H9 (cell line): ENCODE data around the gene CYP2W1. TPM values are rescaled to one million over a fixed set of nuclear protein-coding genes. Genes with fewer than 3 reads are reported as not detected.

Experiments used
- DNase-seq: peaks from one replicate; pipeline ENCODE4 v3.0.0-alpha.2; 2017
- H2AFZ ChIP-seq: one replicate; pipeline ENCODE4 v1.6.1; 2013; ENCODE audit warnings: mild to moderate bottlenecking, low read length, control low read depth, moderate library complexity
- H2AK5ac ChIP-seq: 2 replicates; pipeline ENCODE4 v1.6.1; 2013; ENCODE audit warnings: low read length, control low read depth, mixed read lengths; ENCODE audit not compliant: insufficient read length
- H2BK120ac ChIP-seq: one replicate; pipeline ENCODE4 v1.6.1; 2013; ENCODE audit warnings: low read depth, mild to moderate bottlenecking, low read length, control low read depth, inconsistent platforms; ENCODE audit not compliant: poor library complexity, severe bottlenecking
- H2BK12ac ChIP-seq: 2 replicates; pipeline ENCODE4 v1.6.1; 2013; ENCODE audit warnings: low read length, control low read depth, mixed read lengths, low read depth; ENCODE audit not compliant: insufficient read length
- H2BK15ac ChIP-seq: 2 replicates; pipeline ENCODE4 v1.6.1; 2013; ENCODE audit warnings: low read depth, low read length, control low read depth
- H2BK20ac ChIP-seq: one replicate; pipeline ENCODE4 v1.6.1; 2013; ENCODE audit warnings: low read depth, mild to moderate bottlenecking, low read length, control low read depth, inconsistent platforms; ENCODE audit not compliant: poor library complexity, severe bottlenecking
- H2BK5ac ChIP-seq: 2 replicates; pipeline ENCODE4 v1.6.1; 2013; ENCODE audit warnings: low read length, control low read depth, mixed read lengths; ENCODE audit not compliant: insufficient read length
- H3K14ac ChIP-seq: 2 replicates; pipeline ENCODE4 v1.6.1; 2013; ENCODE audit warnings: low read length, control low read depth; ENCODE audit not compliant: insufficient read depth
- H3K18ac ChIP-seq: 2 replicates; pipeline ENCODE4 v1.6.1; 2013; ENCODE audit warnings: low read depth, mild to moderate bottlenecking, mixed read lengths, low read length, control low read depth; ENCODE audit not compliant: insufficient read length
- H3K23ac ChIP-seq: 2 replicates; pipeline ENCODE4 v1.6.1; 2013; ENCODE audit warnings: low read length, control low read depth, mixed read lengths, low read depth; ENCODE audit not compliant: insufficient read length
- H3K23me2 ChIP-seq: 2 replicates; pipeline ENCODE4 v1.6.1; 2013; ENCODE audit warnings: low read depth, mild to moderate bottlenecking, mixed read lengths, low read length, control low read depth; ENCODE audit not compliant: insufficient read length, poor library complexity, severe bottlenecking
- H3K27ac ChIP-seq: 2 replicates; pipeline ENCODE4 v1.5.1; 2013; ENCODE audit warnings: low read length, control low read depth, mixed read lengths, low read depth; ENCODE audit not compliant: insufficient read length
- H3K27me3 ChIP-seq: 2 replicates; pipeline ENCODE4 v1.6.1; 2013; ENCODE audit warnings: low read length, control low read depth, inconsistent platforms; ENCODE audit not compliant: insufficient read depth
- H3K4ac ChIP-seq: 2 replicates; pipeline ENCODE4 v1.6.1; 2013; ENCODE audit warnings: low read depth, mild to moderate bottlenecking, control low read depth, inconsistent platforms, low read length, moderate library complexity
- H3K4me1 ChIP-seq: 2 replicates; pipeline ENCODE4 v1.6.1; 2013; ENCODE audit warnings: low read length, control low read depth, inconsistent platforms; ENCODE audit not compliant: insufficient read depth
- H3K4me2 ChIP-seq: 2 replicates; pipeline ENCODE4 v1.6.1; 2013; ENCODE audit warnings: low read length, control low read depth, mixed read lengths; ENCODE audit not compliant: insufficient read length, insufficient read depth
- H3K56ac ChIP-seq: 2 replicates; pipeline ENCODE4 v1.6.1; 2013; ENCODE audit warnings: low read depth, mild to moderate bottlenecking, mixed read lengths, low read length, control low read depth; ENCODE audit not compliant: insufficient read length
- H3K79me1 ChIP-seq: 2 replicates; pipeline ENCODE4 v1.6.1; 2013; ENCODE audit warnings: low read depth, mild to moderate bottlenecking, moderate library complexity, low read length, control low read depth, inconsistent platforms; ENCODE audit not compliant: insufficient read depth, poor library complexity, severe bottlenecking
- H3K79me2 ChIP-seq: 2 replicates; pipeline ENCODE4 v1.6.1; 2013; ENCODE audit warnings: low read length, control low read depth, inconsistent platforms; ENCODE audit not compliant: insufficient read depth
- H3K9ac ChIP-seq: 2 replicates; pipeline ENCODE4 v1.6.1; 2013; ENCODE audit warnings: low read length, control low read depth, mixed read lengths; ENCODE audit not compliant: insufficient read length; ENCODE audit errors: extremely low read depth
- H3K9me3 ChIP-seq: one replicate; pipeline ENCODE4 v1.6.1; 2013; ENCODE audit warnings: low read depth, low read length, inconsistent platforms; ENCODE audit not compliant: control insufficient read depth
- H3T11ph ChIP-seq: one replicate; pipeline ENCODE4 v1.6.1; 2013; ENCODE audit warnings: mild to moderate bottlenecking, low read length, control low read depth, inconsistent platforms
- H4K20me1 ChIP-seq: one replicate; pipeline ENCODE4 v1.6.1; 2013; ENCODE audit not compliant: control insufficient read depth, insufficient read length, insufficient read depth
- H4K5ac ChIP-seq: 2 replicates; pipeline ENCODE4 v1.6.1; 2013; ENCODE audit warnings: low read depth, mild to moderate bottlenecking, mixed read lengths, low read length, control low read depth; ENCODE audit not compliant: insufficient read length
- H4K8ac ChIP-seq: replicated peaks from 2 replicates; pipeline ENCODE4 v1.6.1; 2013; ENCODE audit warnings: low read length, control low read depth, mixed read lengths, low read depth; ENCODE audit not compliant: insufficient read length
- H4K91ac ChIP-seq: 2 replicates; pipeline ENCODE4 v1.6.1; 2013; ENCODE audit warnings: low read depth, mild to moderate bottlenecking, moderate library complexity, mixed read lengths, low read length, control low read depth; ENCODE audit not compliant: insufficient read length
- H3K27ac Mint-ChIP-seq, 3 experiments: 2 replicates in 2 of 3; 3 replicates in 1 of 3; pipeline ENCODE4 v1.8.0; 2020 to 2021; ENCODE audit warnings: mixed read lengths in 3 of 3, mild to moderate bottlenecking in 1 of 3, moderate library complexity in 1 of 3
- H3K27me3 Mint-ChIP-seq: 2 replicates; pipeline ENCODE4 v1.8.0; 2021; ENCODE audit warnings: low read depth, mild to moderate bottlenecking, moderate library complexity, mixed read lengths
- H3K36me3 Mint-ChIP-seq, 3 experiments: 2 replicates in 2 of 3; 3 replicates in 1 of 3; pipeline ENCODE4 v1.8.0; 2020 to 2021; ENCODE audit warnings: low read depth in 3 of 3, mixed read lengths in 3 of 3; ENCODE audit not compliant: insufficient read depth in 1 of 3
- H3K4me1 Mint-ChIP-seq, 2 experiments: 2 replicates each; pipeline ENCODE4 v1.8.0; 2020; ENCODE audit warnings: mixed read lengths in 2 of 2
- H3K4me3 Mint-ChIP-seq, 2 experiments: 2 replicates in 1 of 2; 3 replicates in 1 of 2; pipeline ENCODE4 v1.8.0; 2020 to 2021; ENCODE audit warnings: mild to moderate bottlenecking in 2 of 2, mixed read lengths in 2 of 2, moderate library complexity in 1 of 2
- H3K9me3 Mint-ChIP-seq, 2 experiments: 2 replicates in 1 of 2; 3 replicates in 1 of 2; pipeline ENCODE4 v1.8.0; 2020; ENCODE audit warnings: mild to moderate bottlenecking in 2 of 2, mixed read lengths in 2 of 2, moderate library complexity in 1 of 2
- CTCF ChIP-seq: fragments of 200-600 bp; sonication (generic); conservative IDR thresholded peaks from 3 replicates; pipeline ENCODE4 v1.8.0; 2021; ENCODE audit warnings: antibody characterized with exemption, mild to moderate bottlenecking
- WGBS: extraction: QIAGEN DNeasy Blood & Tissue Kit; methylation state at CpG from one replicate; pipeline ENCODE4 v1.1.7; 2013; ENCODE audit warnings: missing lambda C conversion rate, low lambda C conversion rate, mixed read lengths; ENCODE audit not compliant: insufficient read length; ENCODE audit errors: extremely low coverage; 5-methylcytosine and 5-hydroxymethylcytosine counted together
- total RNA-seq: library from RNA; stranded (reverse); gene quantifications from 2 replicates; pipeline ENCODE4 v1.2.1, GENCODE V29; 2021

The CYP2W1 gene
- total RNA-seq, 1 experiment from 2014 or later = not detected

GRCh38 chr7:974172-974571, 8.8 kb upstream of the CYP2W1 start:
- Histone ChIP-seq H2AK5ac (no peak overlapping the region), H2BK20ac (no peak overlapping the region), H3K4me2 (peak overlapping the region; percentile 68), H3K23me2 (peaks cover 3% of the 10 kb centered on the region), H3K23ac (no peak overlapping the region), H3K56ac (no peak overlapping the region), H2BK5ac (no peak overlapping the region), H4K5ac (no peak overlapping the region), H2AFZ (no peak overlapping the region), H3K27ac (no peak overlapping the region), H3K9me3 (no peaks in the 10 kb centered on the region), H2BK15ac (no peak overlapping the region), H2BK120ac (no peak overlapping the region), H2BK12ac (no peak overlapping the region), H4K91ac (no peak overlapping the region), H3K4ac (no peak overlapping the region), H3K18ac (no peak overlapping the region), H3K4me1 (no peaks in the 10 kb centered on the region), H4K20me1 (no peaks in the 10 kb centered on the region), H3K79me1 (no peaks in the 10 kb centered on the region), H3K14ac (no peak overlapping the region), H3T11ph (no peak overlapping the region), H4K8ac (no peak overlapping the region), H3K79me2 (peaks cover 2% of the 10 kb centered on the region; the same call in 1 of the 2 replicates), H3K9ac (no peak overlapping the region), H3K27me3 (no peaks in the 10 kb centered on the region)
- peaks cover 4 to 14% of the 10 kb centered on the region in 2 experiments; a peak in 3 of 4 replicates for H3K4me1 Mint-ChIP-seq
- H3K4me3 Mint-ChIP-seq = peak overlapping the region; percentile 90 to 94
- H3K27ac Mint-ChIP-seq = peak overlapping the region in 1 of 3 experiments; percentile 55; a peak in 1 of 7 replicates
- no peaks in the 10 kb centered on the region for H3K9me3 Mint-ChIP-seq
- no peaks in the 10 kb centered on the region; the same call in 1 of the 2 replicates for H3K27me3 Mint-ChIP-seq
- WGBS = no CpG with 5 or more reads among the region's 7 CpGs
- DNase-seq = no peak
- TF ChIP-seq CTCF = no peak
- H3K36me3 Mint-ChIP-seq = peaks cover 5 to 33% (median 24%) of the 10 kb centered on the region in 3 experiments; a peak in 6 of 7 replicates
